ENCODE data around the gene OR1J1.

Gene OR1J1

GRCh38 chr9:122477826-122478225, at the start of gene OR1J1:
Gene OR1J1, minus strand, starts transcription at chr9:122477926. Its CDS starts 0 bp downstream, at chr9:122477926.
- DNase-seq (ENCODE audit: low read depth in 2 of 2) = no peak

GRCh38 chr9:122527193-122527592, 49.5 kb upstream of the OR1J1 start, which contains the start of gene OR1N1:
Gene OR1N1, minus strand, starts transcription at chr9:122527293. Its CDS starts 0 bp downstream, at chr9:122527293.
- no peak for DNase-seq (ENCODE audit: low read depth in 2 of 2)

- DNase-seq (ENCODE audit: low read depth in 2 of 2) = no peak
Measured at GRCh38 chr9:122526602-122527001, 48.9 kb upstream of the OR1J1 start.

GRCh38 chr9:122519376-122519775, 41.6 kb upstream of the OR1J1 start:
- no peak for DNase-seq (ENCODE audit: low read depth in 2 of 2)

GRCh38 chr9:122518841-122519240, 41.1 kb upstream of the OR1J1 start, which contains the start of gene OR1J4:
Gene OR1J4, plus strand, starts transcription at chr9:122519141. Its CDS starts 0 bp downstream, at chr9:122519141.
- no peak for DNase-seq (ENCODE audit: low read depth in 2 of 2)

- no peak for DNase-seq (ENCODE audit: low read depth in 2 of 2)
Measured at GRCh38 chr9:122518226-122518625, 40.5 kb upstream of the OR1J1 start.

- no peak for DNase-seq (ENCODE audit: low read depth in 2 of 2)
Measured at GRCh38 chr9:122510502-122510901, 32.8 kb upstream of the OR1J1 start, which contains the start of gene OR1J2. Gene OR1J2, plus strand, starts transcription at chr9:122510802. Its CDS starts 0 bp downstream, at chr9:122510802.

GRCh38 chr9:122506964-122507363, 29.2 kb upstream of the OR1J1 start:
- DNase-seq (ENCODE audit: low read depth in 2 of 2) = no peak

GRCh38 chr9:122498883-122499288, 21.2 kb upstream of the OR1J1 start:
- no peak for DNase-seq (ENCODE audit: low read depth in 2 of 2)

GRCh38 chr9:122479062-122479461, 1.3 kb upstream of the OR1J1 start:
- DNase-seq (ENCODE audit: low read depth in 2 of 2) = no peak

- no peak for DNase-seq (ENCODE audit: low read depth in 2 of 2)
Measured at GRCh38 chr9:122477346-122477745, 380 bp downstream of the OR1J1 start.

GRCh38 chr9:122475717-122476116, 2.0 kb downstream of the OR1J1 start:
- no peak for DNase-seq (ENCODE audit: low read depth in 2 of 2)

- no peak for DNase-seq (ENCODE audit: low read depth in 2 of 2)
Measured at GRCh38 chr9:122474561-122474960, 3.2 kb downstream of the OR1J1 start.

- DNase-seq (ENCODE audit: low read depth in 2 of 2) = no peak
Measured at GRCh38 chr9:122468735-122469134, 9.0 kb downstream of the OR1J1 start.

- DNase-seq (ENCODE audit: low read depth in 2 of 2) = no peak
Measured at GRCh38 chr9:122466456-122466855, 11.3 kb downstream of the OR1J1 start.

- peak; percentile 28 to 44 for DNase-seq (ENCODE audit: low read depth in 2 of 2)
Measured at GRCh38 chr9:122464633-122465567, 12.8 kb downstream of the OR1J1 start.

- DNase-seq (ENCODE audit: low read depth in 2 of 2) = no peak
Measured at GRCh38 chr9:122463828-122464632, 13.7 kb downstream of the OR1J1 start.

- no peak for DNase-seq (ENCODE audit: low read depth in 2 of 2)
Measured at GRCh38 chr9:122457787-122458186, 19.9 kb downstream of the OR1J1 start.

GRCh38 chr9:122456123-122456522, 21.6 kb downstream of the OR1J1 start:
- no peak for DNase-seq (ENCODE audit: low read depth in 2 of 2)

- DNase-seq (ENCODE audit: low read depth in 2 of 2) = no peak
Measured at GRCh38 chr9:122453677-122454135, 24.0 kb downstream of the OR1J1 start.

GRCh38 chr9:122446819-122447484, 30.8 kb downstream of the OR1J1 start:
- DNase-seq (ENCODE audit: low read depth in 2 of 2) = no peak

Measured in stimulated activated CD8-positive, alpha-beta memory T cell treated with anti-CD3 and anti-CD28 coated beads, Interleukin-2, amount 100 ng/mL, for 1 hour (primary cell).